ENCODE results near the gene NOC4L.

The NOC4L gene

DNA sequence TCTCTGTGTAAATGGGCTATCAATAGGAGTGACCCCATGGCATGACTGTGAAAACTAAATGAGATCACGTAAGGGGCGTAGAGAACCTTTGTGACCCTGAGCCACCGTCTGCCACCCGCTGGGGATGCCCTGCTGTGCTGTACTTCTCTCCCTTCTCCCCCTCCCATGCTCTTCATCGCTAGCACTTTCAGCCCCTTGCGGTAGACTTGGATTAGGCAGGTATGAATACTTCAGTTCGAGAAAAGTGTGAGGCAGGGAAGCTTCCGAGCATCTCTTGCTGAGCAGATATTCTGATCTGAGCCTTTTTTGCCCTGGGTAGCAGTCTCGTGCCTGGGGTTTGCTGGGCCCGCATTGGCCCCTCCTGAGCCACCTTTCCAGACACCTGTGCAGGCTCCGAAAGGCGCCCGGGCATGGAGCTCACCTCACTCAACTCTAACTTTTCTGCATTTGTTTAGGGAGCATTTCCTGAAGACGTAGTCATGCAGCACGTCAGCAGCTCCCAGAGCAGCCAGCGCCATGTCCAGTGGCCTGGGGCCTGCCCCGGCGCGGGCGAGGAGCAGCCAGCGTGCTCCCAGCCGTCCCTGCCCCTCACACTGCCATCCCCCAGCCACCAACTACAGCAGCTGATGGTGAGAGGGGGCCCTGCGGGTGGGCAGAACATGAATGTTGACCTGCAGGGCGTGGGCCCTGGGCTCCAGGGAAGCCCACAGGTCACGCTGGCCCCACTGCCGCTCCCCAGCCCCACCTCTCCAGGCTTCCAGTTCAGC is 40.5 kb upstream of the NOC4L start:
- TF ChIP-seq, protein P1, sequence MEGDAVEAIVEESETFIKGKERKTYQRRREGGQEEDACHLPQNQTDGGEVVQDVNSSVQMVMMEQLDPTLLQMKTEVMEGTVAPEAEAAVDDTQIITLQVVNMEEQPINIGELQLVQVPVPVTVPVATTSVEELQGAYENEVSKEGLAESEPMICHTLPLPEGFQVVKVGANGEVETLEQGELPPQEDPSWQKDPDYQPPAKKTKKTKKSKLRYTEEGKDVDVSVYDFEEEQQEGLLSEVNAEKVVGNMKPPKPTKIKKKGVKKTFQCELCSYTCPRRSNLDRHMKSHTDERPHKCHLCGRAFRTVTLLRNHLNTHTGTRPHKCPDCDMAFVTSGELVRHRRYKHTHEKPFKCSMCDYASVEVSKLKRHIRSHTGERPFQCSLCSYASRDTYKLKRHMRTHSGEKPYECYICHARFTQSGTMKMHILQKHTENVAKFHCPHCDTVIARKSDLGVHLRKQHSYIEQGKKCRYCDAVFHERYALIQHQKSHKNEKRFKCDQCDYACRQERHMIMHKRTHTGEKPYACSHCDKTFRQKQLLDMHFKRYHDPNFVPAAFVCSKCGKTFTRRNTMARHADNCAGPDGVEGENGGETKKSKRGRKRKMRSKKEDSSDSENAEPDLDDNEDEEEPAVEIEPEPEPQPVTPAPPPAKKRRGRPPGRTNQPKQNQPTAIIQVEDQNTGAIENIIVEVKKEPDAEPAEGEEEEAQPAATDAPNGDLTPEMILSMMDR (IDR thresholded peaks at IDR 0.05; ENCODE audit: low read length, missing control alignments), result no peak
- DNase-seq (ENCODE audit: low read depth), result no peak
- H3K4me3 ChIP-seq (replicated peaks; ENCODE audit: low read depth, low read length), result no peak overlapping the region

DNA sequence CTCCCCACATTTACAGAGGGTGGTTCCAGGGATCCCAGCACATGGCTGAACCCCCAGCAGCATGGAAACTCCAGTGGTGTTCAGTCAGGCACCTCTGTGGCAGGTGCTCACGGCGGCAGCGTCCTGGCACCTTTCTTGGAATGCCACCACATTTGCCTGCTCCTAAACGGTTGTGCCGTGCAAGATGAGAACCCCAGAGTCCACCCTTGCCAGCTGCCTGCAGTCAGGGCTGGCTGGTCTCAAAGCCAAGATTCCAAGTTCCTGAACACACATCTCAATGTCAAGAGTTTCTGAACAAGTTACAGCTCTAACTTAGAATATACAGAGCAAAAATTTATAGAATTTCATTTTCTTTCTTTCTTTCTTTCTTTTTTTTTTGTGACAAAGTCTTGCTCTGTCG is 38.8 kb upstream of the NOC4L start:
- H3K4me3 ChIP-seq (replicated peaks; ENCODE audit: low read depth, low read length), result no peak overlapping the region
- no peak for DNase-seq (ENCODE audit: low read depth)
- TF ChIP-seq, protein P1 (IDR thresholded peaks at IDR 0.05; ENCODE audit: low read length, missing control alignments), result no peak

DNA sequence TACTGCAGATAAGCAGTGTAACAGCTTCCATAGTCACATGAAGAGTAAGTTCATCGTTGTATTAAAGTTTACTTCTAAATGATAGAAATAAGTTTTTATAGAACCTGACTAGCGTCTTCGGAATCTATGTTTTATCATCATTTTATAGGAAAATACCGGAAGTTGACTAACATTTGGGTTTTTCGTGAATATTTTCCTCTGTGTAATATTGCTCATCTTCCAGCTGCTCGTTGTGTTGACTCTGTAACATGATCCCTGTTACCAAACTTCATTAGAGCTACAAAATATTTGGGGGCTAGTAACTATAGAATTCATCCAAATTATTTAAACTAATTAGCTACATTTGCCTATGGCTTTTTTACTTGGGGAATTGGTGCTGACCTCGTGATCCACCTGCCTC is 37.3 kb upstream of the NOC4L start:
- TF ChIP-seq, protein P1 (IDR thresholded peaks at IDR 0.05; ENCODE audit: low read length, missing control alignments), result no peak
- DNase-seq (ENCODE audit: low read depth), result no peak
- H3K4me3 ChIP-seq (replicated peaks; ENCODE audit: low read depth, low read length), result no peak overlapping the region

DNA sequence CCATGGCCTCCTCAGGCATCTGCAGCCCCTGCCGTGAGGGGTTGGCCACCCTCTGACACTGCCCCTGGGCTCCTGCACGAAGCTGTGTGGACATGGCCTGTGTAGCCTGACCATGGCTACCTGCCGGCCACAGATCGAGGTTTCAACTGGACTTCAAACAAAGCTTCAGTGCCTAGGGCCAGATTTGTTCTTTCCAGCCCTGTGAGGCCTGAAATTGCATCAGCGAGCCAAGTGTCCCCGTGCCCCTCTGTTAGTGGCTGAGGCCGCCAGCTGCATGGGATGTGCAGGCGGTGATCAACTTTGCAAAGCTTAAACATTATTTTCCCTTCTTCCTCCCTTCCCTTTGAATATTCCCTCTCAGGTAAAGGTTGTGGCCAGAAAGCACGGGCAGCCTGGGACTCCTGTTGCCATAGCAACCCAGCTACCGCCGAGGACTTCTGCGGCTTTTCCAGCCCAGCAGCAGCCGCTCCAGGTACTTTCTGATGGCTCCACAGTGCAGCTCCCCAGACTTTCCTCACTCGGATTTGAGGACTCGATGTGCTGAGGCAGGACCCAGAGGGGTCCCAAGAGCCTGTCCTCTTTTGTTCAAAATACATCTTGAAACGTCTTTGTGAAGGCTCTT is 35.9 kb upstream of the NOC4L start:
- TF ChIP-seq, protein P1 (IDR thresholded peaks at IDR 0.05; ENCODE audit: low read length, missing control alignments), result no peak
- H3K4me3 ChIP-seq (replicated peaks; ENCODE audit: low read depth, low read length), result no peak overlapping the region
- DNase-seq (ENCODE audit: low read depth), result no peak

DNA sequence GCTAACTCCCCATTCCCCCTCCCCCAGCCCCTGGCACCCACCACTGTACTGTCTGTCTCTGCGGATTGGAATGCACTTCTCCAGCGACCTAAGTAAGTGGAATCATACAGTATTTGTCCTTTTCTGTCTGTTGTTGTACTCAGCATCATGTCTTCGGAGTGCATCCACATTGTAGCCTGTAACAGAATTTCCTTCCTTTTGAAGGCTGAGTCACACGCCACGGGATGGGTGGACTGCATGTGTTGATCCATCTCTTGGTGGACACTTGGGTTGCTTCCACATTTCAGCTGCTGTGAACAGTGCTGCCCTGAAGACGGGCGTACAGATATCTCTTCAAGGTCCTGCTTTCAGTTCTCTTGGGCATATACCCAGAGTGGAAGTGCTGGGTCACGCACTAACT is 34.5 kb upstream of the NOC4L start:
- peak; percentile 6 for DNase-seq (ENCODE audit: low read depth)
- TF ChIP-seq, protein P1 (IDR thresholded peaks at IDR 0.05; ENCODE audit: low read length, missing control alignments), result no peak
- H3K4me3 ChIP-seq (replicated peaks; ENCODE audit: low read depth, low read length), result no peak overlapping the region

DNA sequence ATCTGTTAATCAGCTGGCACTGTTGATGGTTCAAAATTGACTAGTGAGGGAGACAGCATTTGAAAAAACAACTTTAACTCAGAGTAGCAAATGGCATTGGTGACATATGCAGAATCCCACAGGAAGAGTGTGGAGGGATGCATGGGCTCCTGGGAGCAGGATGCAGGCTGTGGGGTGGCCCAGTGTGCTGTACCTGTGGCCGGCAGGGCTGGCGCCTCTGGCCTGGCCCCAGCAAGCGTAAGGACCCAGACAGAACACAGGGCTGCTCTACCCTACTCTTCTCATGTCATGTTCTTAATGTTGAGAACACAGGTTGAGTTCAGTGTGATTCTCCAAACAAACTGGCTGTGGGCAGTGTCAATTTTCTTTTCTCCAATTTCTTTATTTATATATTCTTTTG is 33.6 kb upstream of the NOC4L start:
- TF ChIP-seq, protein P1 (IDR thresholded peaks at IDR 0.05; ENCODE audit: low read length, missing control alignments), result no peak
- DNase-seq (ENCODE audit: low read depth), result no peak
- no peak overlapping the region for H3K4me3 ChIP-seq (replicated peaks; ENCODE audit: low read depth, low read length)

Measured in fibroblast of pulmonary artery (primary cell).